GM18502 (cell line): ENCODE results near the gene TMEM263.
"Not testable (repeated sequence)": the region's sequence is repeated elsewhere in the genome, so short reads cannot be mapped to it uniquely, and the experiment has no call there.

Experiments used
- ATAC-seq: cut with Tn5 transposase; IDR thresholded peaks from one replicate; pipeline ENCODE4 v1.9.1; 2021; ENCODE audit warnings: mild to moderate bottlenecking; ENCODE audit not compliant: unreplicated experiment, poor library complexity

The TMEM263 gene

DNA sequence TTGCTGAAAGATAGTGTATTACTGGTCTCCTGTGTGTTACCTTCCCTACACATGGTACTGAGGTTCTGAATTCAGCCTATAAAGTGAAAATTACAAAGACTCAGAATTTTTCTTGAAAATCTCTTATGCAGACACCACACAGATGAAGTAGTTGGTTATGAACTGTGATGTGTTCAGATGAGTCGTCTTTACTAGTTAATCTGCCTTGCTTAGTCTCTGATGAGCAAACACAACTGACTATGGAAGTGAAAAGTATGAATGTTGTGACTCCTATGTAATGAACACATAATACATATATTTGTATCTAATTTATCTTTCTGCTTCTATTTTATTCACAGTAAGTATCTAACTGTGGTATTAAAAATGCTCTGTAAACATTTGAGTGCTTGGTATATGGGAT lies 26.5 kb downstream of the TMEM263 start:
- no peak for ATAC-seq

GRCh38 chr12:106984588-106985137 lies 29.0 kb downstream of the TMEM263 start:
- ATAC-seq, result no peak

- no peak for ATAC-seq
These were observed 29.8 kb downstream of the TMEM263 start for GRCh38 chr12:106985479-106985878.

DNA sequence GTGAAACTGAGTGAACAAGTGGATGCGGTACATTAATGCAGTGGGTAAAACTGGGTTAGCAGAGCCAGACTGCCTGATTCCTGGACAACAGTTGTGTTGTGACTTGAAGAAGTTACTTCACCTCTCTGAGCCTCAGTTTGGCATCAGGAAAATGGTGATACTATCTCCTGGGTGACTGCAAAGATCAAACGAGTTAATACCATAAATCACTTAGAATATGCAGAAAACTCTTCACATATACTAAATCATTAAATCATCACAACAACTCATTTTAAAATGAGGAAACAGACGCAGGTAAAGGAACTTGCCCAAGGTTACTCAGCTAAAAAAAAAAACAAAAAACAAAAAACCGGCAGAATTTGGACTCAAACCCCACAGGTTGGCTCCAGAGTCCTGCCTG lies 30.4 kb downstream of the TMEM263 start:
- ATAC-seq, result no peak

- peak; percentile 94 for ATAC-seq
These were observed 31.1 kb downstream of the TMEM263 start, which contains the start of gene MTERF2 for GRCh38 chr12:106986625-106987389. MTERF2 (minus strand) TSS chr12:106987146; CDS start chr12:106978714, 8,432 bp downstream.

DNA sequence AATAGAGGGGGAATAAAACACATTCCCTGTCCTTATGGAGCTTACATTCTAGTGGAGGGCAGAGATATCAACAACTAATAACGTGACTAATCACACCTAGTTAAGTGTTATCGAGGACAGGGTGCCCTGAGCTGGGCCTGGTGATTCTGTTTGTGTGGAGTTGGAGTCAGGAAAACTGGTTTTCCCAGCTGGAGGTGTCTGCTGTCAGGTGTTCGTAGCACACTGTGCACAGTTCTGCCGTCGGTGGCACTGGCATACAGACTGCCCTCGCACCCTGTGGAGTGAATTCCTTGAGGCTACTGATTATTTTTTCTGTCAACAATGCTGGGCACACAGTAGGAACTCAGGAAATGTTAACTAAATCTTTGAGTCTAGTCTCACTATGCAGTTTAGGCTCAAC lies 32.1 kb downstream of the TMEM263 start:
- ATAC-seq, result no peak

DNA sequence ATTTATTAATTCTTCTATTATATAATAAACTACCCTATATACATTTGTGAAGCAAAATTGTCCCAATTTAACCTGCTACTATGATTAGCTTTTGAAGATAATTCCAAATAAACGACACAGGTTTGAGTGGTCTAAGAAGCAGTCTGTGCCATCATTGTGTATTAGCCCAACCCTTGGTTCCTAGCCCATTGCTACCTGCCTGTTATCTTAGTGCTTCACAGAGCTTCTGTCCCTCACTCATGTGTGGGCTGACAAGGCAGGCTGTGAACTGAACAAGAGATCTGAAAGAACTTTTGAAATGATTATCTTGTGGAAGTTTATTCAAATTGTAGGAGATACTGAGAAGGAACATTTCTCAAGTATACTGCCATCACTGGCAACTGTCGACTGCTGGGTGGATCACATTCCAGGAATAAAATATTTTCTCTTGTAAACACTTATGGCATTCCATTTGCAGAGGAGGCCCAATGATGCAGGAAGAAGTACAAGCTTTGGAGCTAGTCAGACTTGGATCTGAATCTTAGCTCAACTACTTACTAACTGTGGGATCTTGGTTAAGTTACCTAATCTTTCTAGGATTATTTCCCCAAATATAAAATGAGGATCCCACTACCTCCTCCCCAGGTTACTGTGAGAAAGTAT lies 39.0 kb downstream of the TMEM263 start:
- ATAC-seq, result no peak

DNA sequence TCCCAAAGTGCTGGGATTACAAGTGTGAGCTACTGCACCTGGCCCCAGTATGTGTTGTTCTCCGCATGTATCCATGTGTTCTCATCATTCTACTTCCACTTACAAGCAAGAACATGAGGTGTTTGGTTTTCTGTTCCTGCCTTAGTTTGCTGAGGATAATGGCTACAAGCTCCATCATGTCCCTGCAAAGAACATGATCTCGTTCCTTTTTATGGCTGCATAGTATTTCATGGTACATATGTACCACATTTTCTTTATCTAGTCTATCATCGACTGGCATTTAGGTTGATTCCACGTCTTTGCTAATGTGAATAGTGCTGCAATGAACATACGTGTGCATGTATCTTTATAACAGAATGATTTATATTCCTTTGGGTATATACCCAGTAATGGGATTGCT lies 40.4 kb downstream of the TMEM263 start:
- not testable (repeated sequence) for ATAC-seq

DNA sequence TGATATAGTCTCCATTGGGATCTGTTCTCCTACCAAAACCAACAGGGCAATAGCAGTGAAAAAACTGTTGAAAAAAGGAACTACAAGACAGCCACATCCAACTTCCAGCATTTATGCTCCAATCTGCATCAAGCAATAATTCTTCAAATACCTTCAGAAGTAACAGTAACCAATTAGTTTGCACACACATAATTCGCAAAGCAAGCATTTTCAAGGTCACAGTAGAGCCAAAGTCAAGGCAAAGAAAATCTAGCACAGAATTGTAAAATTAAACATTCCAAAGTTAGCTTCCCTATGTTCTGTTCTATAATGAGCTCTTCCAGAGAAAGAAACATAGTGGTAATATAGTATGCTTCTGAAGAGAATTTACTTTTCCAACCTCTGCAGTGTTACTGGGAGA lies 42.2 kb downstream of the TMEM263 start:
- no peak for ATAC-seq

- ATAC-seq, result no peak
These were observed 43.7 kb downstream of the TMEM263 start for GRCh38 chr12:106999446-106999845.

DNA sequence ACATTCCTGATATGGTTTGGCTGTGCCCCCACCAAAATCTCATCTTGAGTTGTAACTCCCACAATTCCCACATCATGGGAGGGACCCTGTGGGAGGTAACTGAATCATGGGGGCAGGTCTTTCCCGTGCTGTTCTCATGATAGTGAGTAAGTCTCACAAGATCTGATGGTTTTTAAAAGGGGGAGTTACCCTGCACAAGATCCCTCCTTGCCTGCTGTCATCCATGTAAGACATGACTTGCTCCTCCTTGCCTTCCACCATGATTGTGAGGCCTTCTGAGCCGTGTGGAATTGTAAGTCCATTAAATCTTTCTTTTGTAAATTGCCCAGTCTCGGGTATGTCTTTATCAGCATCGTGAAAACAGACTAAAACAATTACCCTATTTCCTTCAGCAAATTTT lies 47.0 kb downstream of the TMEM263 start:
- not testable (repeated sequence) for ATAC-seq

DNA sequence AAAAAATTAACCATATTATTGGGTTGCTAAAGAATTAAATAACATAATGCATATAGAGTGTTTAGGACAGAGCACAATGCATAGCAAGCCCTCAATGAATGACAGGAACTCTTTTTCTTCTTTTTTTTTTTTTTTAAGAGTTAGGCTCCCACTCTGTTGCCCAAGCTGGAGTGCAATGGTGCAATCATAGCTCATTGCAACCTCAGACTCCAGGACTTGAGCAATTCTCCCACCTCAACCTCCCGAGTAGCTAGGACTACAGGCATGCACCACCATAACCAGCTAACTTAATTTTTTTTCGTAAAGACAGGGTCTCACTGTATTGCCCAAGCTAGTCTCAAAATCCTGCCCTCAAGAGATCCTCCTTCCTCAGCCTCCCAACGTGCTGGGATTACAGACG lies 51.7 kb downstream of the TMEM263 start:
- no peak for ATAC-seq

GRCh38 chr12:107011519-107011918 lies 55.8 kb downstream of the TMEM263 start:
- no peak for ATAC-seq

DNA sequence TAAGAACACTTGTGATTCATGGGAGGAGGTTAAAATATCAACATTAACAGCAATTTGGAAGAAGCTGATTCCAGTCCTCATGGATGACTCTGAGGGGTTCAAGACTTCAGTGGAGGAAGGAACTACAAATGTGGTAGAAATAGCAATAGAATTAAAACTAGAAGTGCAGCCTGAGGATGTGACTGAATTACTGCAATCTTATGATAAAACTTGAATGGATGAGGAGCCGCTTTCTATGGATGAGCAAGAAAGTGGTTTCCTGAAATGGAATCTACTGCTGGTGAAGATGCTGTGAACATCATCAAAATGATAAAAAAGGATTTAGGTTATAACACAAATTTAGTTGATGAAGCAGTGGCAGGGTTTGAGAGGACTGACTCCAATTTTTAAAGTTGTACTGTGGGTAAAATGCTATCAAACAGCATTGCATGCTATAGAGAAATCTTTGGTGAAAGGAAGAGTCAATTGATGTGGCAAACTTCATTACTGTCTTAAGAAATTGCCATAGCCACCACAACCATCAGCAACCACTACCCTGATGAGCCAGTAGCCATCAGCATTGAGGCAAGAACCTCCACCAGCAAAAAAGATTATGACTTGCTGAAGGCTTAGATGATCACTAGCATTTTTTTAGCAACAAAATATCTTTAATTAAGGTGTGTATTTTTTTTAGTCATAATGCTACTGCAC lies 57.2 kb downstream of the TMEM263 start:
- no peak for ATAC-seq

DNA sequence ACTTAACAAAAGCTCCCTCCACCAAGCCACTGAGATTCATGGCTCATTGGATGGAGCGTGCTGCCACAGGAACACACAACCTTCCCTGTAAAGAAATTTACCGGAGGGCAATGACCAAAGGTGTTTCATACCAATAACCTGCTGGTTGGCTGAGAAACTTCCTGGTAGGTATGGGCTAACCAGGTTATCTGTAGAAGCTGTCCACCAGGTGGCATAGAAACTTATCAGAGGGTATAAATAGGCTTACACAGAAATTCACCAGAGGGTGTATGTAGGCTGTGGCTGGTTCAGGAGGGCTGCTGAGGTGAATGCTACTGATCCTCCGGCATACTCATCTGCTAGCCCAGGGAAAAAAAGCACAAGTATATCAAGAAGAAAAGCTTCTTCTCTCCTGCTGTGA lies 58.3 kb downstream of the TMEM263 start:
- ATAC-seq, result no peak

DNA sequence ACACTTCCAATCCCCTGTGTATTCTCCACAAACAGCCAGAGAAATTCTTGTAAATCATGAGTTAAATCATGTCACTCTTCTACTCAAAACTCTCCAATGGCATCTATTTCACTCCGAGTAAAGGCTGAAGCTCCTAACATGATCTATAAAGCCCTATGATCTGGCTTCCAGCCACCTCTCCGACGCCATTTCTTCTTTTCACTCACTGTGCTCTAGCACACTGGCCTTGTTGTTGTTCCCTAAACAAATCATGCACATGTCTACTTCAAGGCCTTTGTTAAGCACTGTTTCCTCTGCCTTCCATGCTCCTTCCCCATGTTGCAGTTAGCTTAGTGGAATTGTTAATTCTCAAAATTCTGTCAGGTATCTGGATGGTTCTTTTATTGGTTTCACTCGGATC lies 61.3 kb downstream of the TMEM263 start:
- ATAC-seq, result no peak

- no peak for ATAC-seq
These were observed 63.8 kb downstream of the TMEM263 start for GRCh38 chr12:107019546-107019945.
